H9 (cell line): ENCODE data around the gene SMAP1. TPM values are rescaled to one million over a fixed set of nuclear protein-coding genes. Genes with fewer than 3 reads are reported as not detected.

Experiments used
- DNase-seq: peaks from one replicate; pipeline ENCODE4 v3.0.0-alpha.2; 2017
- H2AFZ ChIP-seq: one replicate; pipeline ENCODE4 v1.6.1; 2013; ENCODE audit warnings: mild to moderate bottlenecking, low read length, control low read depth, moderate library complexity
- H2AK5ac ChIP-seq: 2 replicates; pipeline ENCODE4 v1.6.1; 2013; ENCODE audit warnings: low read length, control low read depth, mixed read lengths; ENCODE audit not compliant: insufficient read length
- H2BK120ac ChIP-seq: one replicate; pipeline ENCODE4 v1.6.1; 2013; ENCODE audit warnings: low read depth, mild to moderate bottlenecking, low read length, control low read depth, inconsistent platforms; ENCODE audit not compliant: poor library complexity, severe bottlenecking
- H2BK12ac ChIP-seq: 2 replicates; pipeline ENCODE4 v1.6.1; 2013; ENCODE audit warnings: low read length, control low read depth, mixed read lengths, low read depth; ENCODE audit not compliant: insufficient read length
- H2BK15ac ChIP-seq: 2 replicates; pipeline ENCODE4 v1.6.1; 2013; ENCODE audit warnings: low read depth, low read length, control low read depth
- H2BK20ac ChIP-seq: one replicate; pipeline ENCODE4 v1.6.1; 2013; ENCODE audit warnings: low read depth, mild to moderate bottlenecking, low read length, control low read depth, inconsistent platforms; ENCODE audit not compliant: poor library complexity, severe bottlenecking
- H2BK5ac ChIP-seq: 2 replicates; pipeline ENCODE4 v1.6.1; 2013; ENCODE audit warnings: low read length, control low read depth, mixed read lengths; ENCODE audit not compliant: insufficient read length
- H3K14ac ChIP-seq: 2 replicates; pipeline ENCODE4 v1.6.1; 2013; ENCODE audit warnings: low read length, control low read depth; ENCODE audit not compliant: insufficient read depth
- H3K18ac ChIP-seq: 2 replicates; pipeline ENCODE4 v1.6.1; 2013; ENCODE audit warnings: low read depth, mild to moderate bottlenecking, mixed read lengths, low read length, control low read depth; ENCODE audit not compliant: insufficient read length
- H3K23ac ChIP-seq: 2 replicates; pipeline ENCODE4 v1.6.1; 2013; ENCODE audit warnings: low read length, control low read depth, mixed read lengths, low read depth; ENCODE audit not compliant: insufficient read length
- H3K23me2 ChIP-seq: 2 replicates; pipeline ENCODE4 v1.6.1; 2013; ENCODE audit warnings: low read depth, mild to moderate bottlenecking, mixed read lengths, low read length, control low read depth; ENCODE audit not compliant: insufficient read length, poor library complexity, severe bottlenecking
- H3K27ac ChIP-seq: 2 replicates; pipeline ENCODE4 v1.5.1; 2013; ENCODE audit warnings: low read length, control low read depth, mixed read lengths, low read depth; ENCODE audit not compliant: insufficient read length
- H3K27me3 ChIP-seq: 2 replicates; pipeline ENCODE4 v1.6.1; 2013; ENCODE audit warnings: low read length, control low read depth, inconsistent platforms; ENCODE audit not compliant: insufficient read depth
- H3K4ac ChIP-seq: 2 replicates; pipeline ENCODE4 v1.6.1; 2013; ENCODE audit warnings: low read depth, mild to moderate bottlenecking, control low read depth, inconsistent platforms, low read length, moderate library complexity
- H3K4me1 ChIP-seq: 2 replicates; pipeline ENCODE4 v1.6.1; 2013; ENCODE audit warnings: low read length, control low read depth, inconsistent platforms; ENCODE audit not compliant: insufficient read depth
- H3K4me2 ChIP-seq: 2 replicates; pipeline ENCODE4 v1.6.1; 2013; ENCODE audit warnings: low read length, control low read depth, mixed read lengths; ENCODE audit not compliant: insufficient read length, insufficient read depth
- H3K56ac ChIP-seq: 2 replicates; pipeline ENCODE4 v1.6.1; 2013; ENCODE audit warnings: low read depth, mild to moderate bottlenecking, mixed read lengths, low read length, control low read depth; ENCODE audit not compliant: insufficient read length
- H3K79me1 ChIP-seq: 2 replicates; pipeline ENCODE4 v1.6.1; 2013; ENCODE audit warnings: low read depth, mild to moderate bottlenecking, moderate library complexity, low read length, control low read depth, inconsistent platforms; ENCODE audit not compliant: insufficient read depth, poor library complexity, severe bottlenecking
- H3K79me2 ChIP-seq: 2 replicates; pipeline ENCODE4 v1.6.1; 2013; ENCODE audit warnings: low read length, control low read depth, inconsistent platforms; ENCODE audit not compliant: insufficient read depth
- H3K9ac ChIP-seq: 2 replicates; pipeline ENCODE4 v1.6.1; 2013; ENCODE audit warnings: low read length, control low read depth, mixed read lengths; ENCODE audit not compliant: insufficient read length; ENCODE audit errors: extremely low read depth
- H3K9me3 ChIP-seq: one replicate; pipeline ENCODE4 v1.6.1; 2013; ENCODE audit warnings: low read depth, low read length, inconsistent platforms; ENCODE audit not compliant: control insufficient read depth
- H3T11ph ChIP-seq: one replicate; pipeline ENCODE4 v1.6.1; 2013; ENCODE audit warnings: mild to moderate bottlenecking, low read length, control low read depth, inconsistent platforms
- H4K20me1 ChIP-seq: one replicate; pipeline ENCODE4 v1.6.1; 2013; ENCODE audit not compliant: control insufficient read depth, insufficient read length, insufficient read depth
- H4K5ac ChIP-seq: 2 replicates; pipeline ENCODE4 v1.6.1; 2013; ENCODE audit warnings: low read depth, mild to moderate bottlenecking, mixed read lengths, low read length, control low read depth; ENCODE audit not compliant: insufficient read length
- H4K8ac ChIP-seq: replicated peaks from 2 replicates; pipeline ENCODE4 v1.6.1; 2013; ENCODE audit warnings: low read length, control low read depth, mixed read lengths, low read depth; ENCODE audit not compliant: insufficient read length
- H4K91ac ChIP-seq: 2 replicates; pipeline ENCODE4 v1.6.1; 2013; ENCODE audit warnings: low read depth, mild to moderate bottlenecking, moderate library complexity, mixed read lengths, low read length, control low read depth; ENCODE audit not compliant: insufficient read length
- H3K27ac Mint-ChIP-seq, 3 experiments: 2 replicates in 2 of 3; 3 replicates in 1 of 3; pipeline ENCODE4 v1.8.0; 2020 to 2021; ENCODE audit warnings: mixed read lengths in 3 of 3, mild to moderate bottlenecking in 1 of 3, moderate library complexity in 1 of 3
- H3K27me3 Mint-ChIP-seq: 2 replicates; pipeline ENCODE4 v1.8.0; 2021; ENCODE audit warnings: low read depth, mild to moderate bottlenecking, moderate library complexity, mixed read lengths
- H3K36me3 Mint-ChIP-seq, 3 experiments: 2 replicates in 2 of 3; 3 replicates in 1 of 3; pipeline ENCODE4 v1.8.0; 2020 to 2021; ENCODE audit warnings: low read depth in 3 of 3, mixed read lengths in 3 of 3; ENCODE audit not compliant: insufficient read depth in 1 of 3
- H3K4me1 Mint-ChIP-seq, 2 experiments: 2 replicates each; pipeline ENCODE4 v1.8.0; 2020; ENCODE audit warnings: mixed read lengths in 2 of 2
- H3K4me3 Mint-ChIP-seq, 2 experiments: 2 replicates in 1 of 2; 3 replicates in 1 of 2; pipeline ENCODE4 v1.8.0; 2020 to 2021; ENCODE audit warnings: mild to moderate bottlenecking in 2 of 2, mixed read lengths in 2 of 2, moderate library complexity in 1 of 2
- H3K9me3 Mint-ChIP-seq, 2 experiments: 2 replicates in 1 of 2; 3 replicates in 1 of 2; pipeline ENCODE4 v1.8.0; 2020; ENCODE audit warnings: mild to moderate bottlenecking in 2 of 2, mixed read lengths in 2 of 2, moderate library complexity in 1 of 2
- CTCF ChIP-seq: fragments of 200-600 bp; sonication (generic); conservative IDR thresholded peaks from 3 replicates; pipeline ENCODE4 v1.8.0; 2021; ENCODE audit warnings: antibody characterized with exemption, mild to moderate bottlenecking
- WGBS: extraction: QIAGEN DNeasy Blood & Tissue Kit; methylation state at CpG from one replicate; pipeline ENCODE4 v1.1.7; 2013; ENCODE audit warnings: missing lambda C conversion rate, low lambda C conversion rate, mixed read lengths; ENCODE audit not compliant: insufficient read length; ENCODE audit errors: extremely low coverage; 5-methylcytosine and 5-hydroxymethylcytosine counted together
- total RNA-seq: library from RNA; stranded (reverse); gene quantifications from 2 replicates; pipeline ENCODE4 v1.2.1, GENCODE V29; 2021

SMAP1 gene
- total RNA-seq, 1 experiment from 2014 or later, result 29.3 TPM

- no peak overlapping the region for H3K9ac ChIP-seq
These were observed 163.7 kb downstream of the SMAP1 start for GRCh38 chr6:70831427-70831826.

More at GRCh38 chr6:70831427-70831826, 163.7 kb downstream of the SMAP1 start:
- Histone ChIP-seq H2AK5ac (no peak overlapping the region), H3K14ac (no peak overlapping the region), H3K27ac (no peak overlapping the region), H3K79me2 (no peaks in the 10 kb centered on the region), H3K56ac (no peak overlapping the region), H3K27me3 (no peaks in the 10 kb centered on the region), H3T11ph (no peak overlapping the region), H3K18ac (no peak overlapping the region), H4K5ac (no peak overlapping the region), H3K23me2 (no peaks in the 10 kb centered on the region), H3K4me2 (no peak overlapping the region), H2BK5ac (no peak overlapping the region), H2AFZ (no peak overlapping the region), H3K4ac (no peak overlapping the region), H2BK12ac (no peak overlapping the region), H3K79me1 (no peaks in the 10 kb centered on the region), H4K20me1 (no peaks in the 10 kb centered on the region), H3K4me1 (no peaks in the 10 kb centered on the region), H4K8ac (no peak overlapping the region), H2BK15ac (no peak overlapping the region), H3K9me3 (no peaks in the 10 kb centered on the region), H2BK20ac (no peak overlapping the region), H3K23ac (no peak overlapping the region), H2BK120ac (no peak overlapping the region), H4K91ac (no peak overlapping the region)
- no CpG with 5 or more reads among the region's 3 CpGs for WGBS
- TF ChIP-seq CTCF, result no peak
- no peak for DNase-seq
- H3K4me1 Mint-ChIP-seq, result peaks cover 2 to 3% of the 10 kb centered on the region in 2 experiments; a peak in 1 of 4 replicates
- H3K9me3 Mint-ChIP-seq, result peaks cover 0 to 4% of the 10 kb centered on the region in 2 experiments; a peak in 1 of 5 replicates
- H3K27me3 Mint-ChIP-seq, result no peaks in the 10 kb centered on the region
- no peak overlapping the region for H3K27ac Mint-ChIP-seq
- H3K36me3 Mint-ChIP-seq, result peaks cover 0 to 1% (median 0%) of the 10 kb centered on the region in 3 experiments; a peak in 1 of 7 replicates
- H3K4me3 Mint-ChIP-seq, result no peak overlapping the region
